H1 (cell line): Measurements from ENCODE around the gene TTC28. TPM values are rescaled to one million over a fixed set of nuclear protein-coding genes. Genes with fewer than 3 reads are reported as not detected.

Source experiments
- BACH1 ChIP-seq: IDR thresholded peaks from 2 replicates; pipeline ENCODE4 v1.6.1; 2012; ENCODE audit warnings: low read length, improper control_type of control experiment
- CEBPB ChIP-seq: IDR thresholded peaks from 2 replicates; pipeline ENCODE4 v1.6.1; 2012; ENCODE audit warnings: low read depth, low read length
- CHD7 ChIP-seq: fragments of 300-600 bp; sonication (generic); IDR thresholded peaks from 2 replicates; pipeline ENCODE4 v1.7.1; 2012; ENCODE audit warnings: low read length, moderate library complexity, mild to moderate bottlenecking, inconsistent platforms; ENCODE audit not compliant: insufficient replicate concordance
- NANOG ChIP-seq: IDR thresholded peaks from 2 replicates; pipeline ENCODE4 v1.6.1; 2011; ENCODE audit warnings: low read length, low read depth, mild to moderate bottlenecking, inconsistent platforms; ENCODE audit not compliant: insufficient read depth, poor library complexity, severe bottlenecking
- RNF2 ChIP-seq: fragments of 200-900, 300-1000 bp; sonication (generic); IDR thresholded peaks from 2 replicates; pipeline ENCODE4 v1.7.1; 2016; ENCODE audit warnings: borderline replicate concordance, low read depth, mild to moderate bottlenecking, antibody characterized with exemption, low read length; ENCODE audit not compliant: poor library complexity, severe bottlenecking; ENCODE audit errors: missing control alignments
- SP2 ChIP-seq: IDR thresholded peaks from 2 replicates; pipeline ENCODE4 v1.6.1; 2012; ENCODE audit warnings: mild to moderate bottlenecking, low read length, inconsistent platforms
- TAF1 ChIP-seq: IDR thresholded peaks from 2 replicates; pipeline ENCODE4 v1.6.1; 2011; ENCODE audit warnings: mild to moderate bottlenecking, low read depth, low read length
- TAF7 ChIP-seq: optimal IDR thresholded peaks from 2 replicates; pipeline ENCODE3; 2011; ENCODE audit warnings: low read depth, mild to moderate bottlenecking, inconsistent platforms, low read length, moderate library complexity, borderline replicate concordance
- USF2 ChIP-seq: IDR thresholded peaks from 2 replicates; pipeline ENCODE4 v1.6.1; 2011; ENCODE audit warnings: low read length, improper control_type of control experiment
- polyA plus RNA-seq, 7 experiments: library from polyadenylated mRNA; depleted of rRNA in 3 of 7; stranded (reverse) in 5 of 7; unstranded in 2 of 7; fragments of >200 nt in 5 of 7; fragments of 200-250 nt in 2 of 7; gene quantifications; 1 replicate in 5 of 7; 2 replicates in 1 of 7; 4 replicates in 1 of 7; pipeline versions ENCODE4 v1.2.1 to v1.2.3, GENCODE V29; 2011 to 2013; ENCODE audit warnings: missing spikeins in 2 of 7, mixed read lengths in 2 of 7
- total RNA-seq: library from RNA; stranded (reverse); fragmentation: NEBNext Ultra II Directional; extraction: Animal tissue kit (Norgen Biotek cat#: 25700); gene quantifications from 2 replicates; pipeline ENCODE4 v1.2.1, GENCODE V29; 2021

The TTC28 gene
- total and polyA plus RNA-seq, 2 of the 8 experiments (the other 6 are each of a cell fraction or from before 2014, with no cell fraction given): 2.6 to 12.6 TPM

GRCh38 chr22:27961182-27961581 is 718.5 kb downstream of the TTC28 start (continued):
- TF ChIP-seq CHD7 (no peak), USF2 (no peak), BACH1 (no peak), RNF2 (no peak), SP2 (no peak), TAF7 (no peak), CEBPB (no peak), TAF1 (no peak), NANOG (no peak)
